GM19193 (cell line): ENCODE results near the gene CLDN1.

Source experiments
- POLR2A ChIP-seq: IDR thresholded peaks from 4 replicates; pipeline ENCODE4 v1.6.1; 2011; ENCODE audit not compliant: insufficient read depth, insufficient read length; ENCODE audit errors: extremely low read depth

Gene CLDN1

DNA sequence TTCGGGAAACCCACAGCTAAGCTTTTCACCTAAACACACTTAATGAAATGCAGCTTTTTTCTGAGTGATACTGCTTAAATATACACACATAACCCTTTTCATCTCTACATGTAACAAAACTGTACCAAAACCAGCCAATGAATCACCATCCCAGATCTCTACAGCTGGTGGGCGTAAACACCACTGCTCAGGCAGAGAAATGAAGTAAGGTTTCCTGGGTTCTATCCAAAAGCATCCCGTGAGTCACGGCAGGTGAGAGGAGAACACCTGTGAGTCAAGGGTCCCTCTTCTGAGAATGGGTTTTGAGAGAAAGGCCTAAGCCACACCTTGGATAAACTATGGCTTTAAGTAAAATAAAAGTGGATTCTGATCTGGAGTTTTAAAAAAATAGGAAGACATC, 2.6 kb downstream of the CLDN1 start:
- TF ChIP-seq POLR2A = no peak

DNA sequence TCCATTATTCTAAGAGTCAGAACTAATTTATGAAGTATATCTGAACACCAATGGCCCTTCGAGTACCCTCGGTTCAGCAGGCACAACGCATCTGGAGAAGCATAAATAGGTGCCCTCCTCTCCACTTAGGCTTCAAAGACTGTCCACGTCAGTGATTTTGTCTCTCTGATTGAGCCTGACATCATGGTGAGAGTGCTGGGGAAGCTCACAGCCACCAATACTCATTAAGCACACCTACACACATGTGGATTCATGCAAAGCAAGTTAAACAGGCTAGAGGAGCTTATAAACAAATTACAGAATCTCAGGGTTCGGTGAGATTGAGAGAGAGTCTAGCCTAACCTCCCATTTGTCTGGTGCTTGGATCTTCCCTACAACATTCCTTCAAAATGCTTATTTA, 3.6 kb downstream of the CLDN1 start:
- TF ChIP-seq POLR2A = no peak

DNA sequence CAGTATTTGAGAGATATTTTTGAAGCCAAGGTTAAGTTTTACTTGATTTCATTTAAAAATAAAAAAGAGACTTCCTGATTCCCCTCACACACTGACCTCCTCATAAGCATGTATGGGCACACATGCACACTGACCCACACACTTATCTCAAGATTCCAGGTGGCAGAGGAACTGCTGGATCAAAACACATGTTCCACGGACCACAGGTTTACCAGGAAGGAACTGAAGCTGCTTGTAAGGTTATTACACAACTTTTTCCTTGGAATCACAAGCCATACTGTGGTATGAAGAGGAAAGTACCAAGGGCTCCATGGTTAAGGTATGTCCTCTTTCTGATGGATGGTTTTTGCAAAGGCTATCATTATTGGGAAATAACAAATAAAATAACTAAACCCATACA, 7.5 kb downstream of the CLDN1 start:
- TF ChIP-seq POLR2A = no peak

DNA sequence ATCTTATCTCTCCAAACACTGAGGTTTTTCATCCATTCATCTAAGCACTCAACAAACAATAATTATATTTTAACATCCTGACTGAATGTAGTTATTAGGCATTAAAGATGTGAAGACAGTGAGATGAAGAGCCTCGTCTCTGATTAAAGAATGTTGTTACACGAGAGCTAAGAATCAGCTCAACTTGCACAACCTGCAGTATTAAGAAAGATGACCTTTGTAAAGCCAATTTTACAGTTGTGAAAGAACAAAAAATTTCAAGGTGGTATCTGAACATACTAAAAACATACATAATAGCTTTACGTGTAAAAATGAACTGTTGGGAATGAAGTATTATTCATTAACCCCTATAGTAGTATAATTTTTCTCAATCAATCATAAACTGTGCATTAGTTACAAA, 12.8 kb downstream of the CLDN1 start:
- TF ChIP-seq POLR2A = no peak

DNA sequence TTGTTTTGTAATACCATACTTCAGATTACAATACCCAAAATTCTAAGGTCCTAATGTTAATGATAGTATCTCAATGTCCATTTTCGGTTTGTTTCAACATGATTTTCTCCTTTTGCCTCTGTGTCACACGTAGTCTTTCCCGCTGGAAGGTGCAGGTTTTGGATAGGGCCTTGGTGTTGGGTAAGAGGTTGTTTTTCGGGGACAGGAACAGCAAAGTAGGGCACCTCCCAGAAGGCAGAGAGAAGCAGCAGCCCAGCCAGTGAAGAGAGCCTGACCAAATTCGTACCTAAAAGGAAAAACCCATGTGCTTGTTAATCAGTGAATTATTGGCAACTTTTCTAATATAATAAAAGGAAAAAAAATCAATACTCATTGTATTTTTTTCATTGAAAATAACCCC, 14.1 kb downstream of the CLDN1 start:
- no peak for TF ChIP-seq POLR2A

DNA sequence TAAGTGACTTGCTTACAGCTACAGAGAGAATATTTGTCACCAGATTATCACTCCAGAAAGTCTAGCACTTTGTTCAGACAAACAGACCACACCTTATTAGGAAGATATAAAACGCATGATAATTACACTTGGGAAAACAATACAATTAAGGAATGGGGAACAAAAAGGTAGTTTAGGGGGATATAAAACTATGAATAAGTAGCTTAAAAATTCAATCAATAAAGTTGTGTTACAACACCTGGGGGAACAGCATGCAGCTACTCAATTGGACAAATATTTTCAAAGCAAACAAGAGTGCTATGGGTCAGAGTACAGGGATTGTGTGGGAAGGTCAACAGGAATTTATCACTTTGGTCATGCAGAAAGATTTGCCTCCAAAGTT, 15.1 kb downstream of the CLDN1 start:
- TF ChIP-seq POLR2A = no peak

DNA sequence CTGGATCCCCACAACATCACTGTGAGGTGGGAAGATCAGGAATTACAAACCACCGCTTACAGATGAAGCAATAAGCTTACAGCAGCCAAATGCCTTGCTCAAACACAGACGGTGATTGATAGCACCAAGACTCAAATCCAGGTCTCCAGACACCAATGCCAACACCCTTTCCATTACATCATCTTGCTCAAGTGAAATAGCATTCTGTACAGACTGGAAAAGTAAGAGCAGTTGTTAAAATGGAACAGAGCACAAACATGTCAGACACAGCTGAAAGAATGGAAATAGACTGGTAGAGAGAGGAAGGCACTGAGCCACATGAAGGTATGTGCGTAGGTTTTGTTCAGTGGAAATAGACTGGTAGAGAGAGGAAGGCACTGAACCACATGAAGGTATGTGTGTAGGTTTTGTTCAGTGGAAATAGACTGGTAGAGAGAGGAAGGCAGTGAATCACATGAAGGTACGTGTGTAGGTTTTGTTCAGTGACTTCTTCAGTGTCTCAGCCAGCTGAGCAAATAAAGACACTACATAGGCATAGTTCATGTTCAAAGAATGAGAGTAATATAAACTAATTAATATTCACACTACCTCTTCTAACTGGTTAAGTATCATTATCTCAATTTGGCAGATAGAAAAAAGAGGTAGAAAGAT, 15.6 kb downstream of the CLDN1 start:
- no peak for TF ChIP-seq POLR2A

DNA sequence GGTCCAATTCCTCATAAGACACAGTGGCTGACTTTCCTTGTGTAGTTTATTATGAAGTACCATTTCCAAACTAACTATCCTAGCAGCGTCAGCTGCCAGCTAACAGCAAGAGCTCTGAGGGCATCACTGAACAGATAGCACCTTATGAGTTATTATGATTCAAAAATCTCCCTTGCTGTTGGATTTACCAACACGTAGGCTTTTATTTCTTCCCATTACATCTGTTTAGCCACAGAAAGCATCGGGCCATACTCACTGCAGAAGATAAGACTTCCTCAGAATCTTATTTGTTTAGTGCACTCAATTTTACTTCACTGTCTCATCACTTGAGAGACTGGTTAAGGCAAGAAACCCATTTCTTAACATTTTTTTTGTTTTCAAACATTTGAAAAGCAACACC, 16.2 kb downstream of the CLDN1 start:
- TF ChIP-seq POLR2A = no peak

DNA sequence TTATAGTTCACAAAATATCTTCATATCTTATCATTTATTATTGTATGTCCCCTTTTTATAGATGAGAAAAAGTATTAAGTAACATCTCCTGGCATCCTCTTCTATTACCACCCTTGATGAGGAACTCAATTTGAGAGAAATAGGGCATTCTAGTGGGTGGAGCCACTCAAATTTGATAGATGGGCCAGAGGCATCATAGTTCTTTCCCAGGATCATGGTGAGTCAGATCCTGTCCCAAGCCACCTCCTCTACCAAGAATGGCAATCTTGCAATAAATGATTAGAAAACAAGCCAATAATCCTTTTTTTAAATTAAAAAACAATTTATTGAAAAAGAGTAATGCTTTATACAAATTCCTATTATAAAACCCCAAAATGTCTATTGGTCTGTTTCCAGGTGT, 16.8 kb downstream of the CLDN1 start:
- TF ChIP-seq POLR2A = no peak

DNA sequence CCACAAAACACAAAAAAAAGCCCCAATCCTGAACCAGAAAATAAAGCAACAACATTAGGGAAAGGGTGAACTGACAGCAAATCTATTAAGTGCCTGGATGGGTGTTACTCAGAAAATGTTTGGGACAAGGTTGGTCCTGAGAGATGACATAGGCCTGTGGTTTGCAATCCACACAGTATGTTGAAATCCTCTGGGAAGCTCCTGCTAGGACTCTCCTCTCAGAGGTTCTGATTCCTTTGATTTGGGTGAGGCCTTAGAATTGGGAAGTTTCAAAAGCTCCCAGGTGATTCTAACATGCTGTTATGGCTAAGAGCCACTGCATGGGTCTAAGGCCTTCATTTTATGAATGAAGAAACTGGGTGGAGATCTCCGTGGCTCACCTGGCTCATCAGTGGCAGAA, 18.4 kb downstream of the CLDN1 start:
- no peak for TF ChIP-seq POLR2A

DNA sequence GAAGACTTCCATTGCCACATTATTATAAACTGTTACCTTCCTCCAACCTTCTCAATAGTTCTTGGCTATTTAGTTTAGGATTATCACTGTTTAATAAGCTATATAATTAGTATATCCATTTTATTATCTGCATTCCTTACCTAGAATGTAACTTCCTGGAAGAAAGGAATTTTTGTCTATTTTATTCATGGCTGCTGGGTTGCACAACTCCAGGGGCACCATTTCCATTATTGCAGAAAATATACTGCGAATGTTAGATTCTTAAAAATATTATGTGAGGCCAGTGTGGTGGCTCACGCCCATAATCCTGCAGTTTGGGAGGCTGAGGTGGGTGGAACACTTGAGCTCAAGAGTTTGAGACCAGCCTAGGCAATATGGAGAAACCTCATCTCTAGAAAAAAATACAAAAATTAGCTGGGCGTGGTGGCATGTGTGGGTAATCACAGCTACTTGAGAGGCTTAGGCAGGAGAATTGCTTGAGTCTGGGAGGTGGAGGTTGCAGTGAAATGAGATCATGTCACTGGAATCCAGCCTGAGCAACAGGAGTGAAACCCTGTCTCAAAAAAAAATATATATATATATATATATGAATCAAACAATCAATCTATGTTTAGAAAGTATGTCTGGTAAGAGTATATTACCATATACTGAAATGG, 19.9 kb downstream of the CLDN1 start:
- TF ChIP-seq POLR2A = no peak

DNA sequence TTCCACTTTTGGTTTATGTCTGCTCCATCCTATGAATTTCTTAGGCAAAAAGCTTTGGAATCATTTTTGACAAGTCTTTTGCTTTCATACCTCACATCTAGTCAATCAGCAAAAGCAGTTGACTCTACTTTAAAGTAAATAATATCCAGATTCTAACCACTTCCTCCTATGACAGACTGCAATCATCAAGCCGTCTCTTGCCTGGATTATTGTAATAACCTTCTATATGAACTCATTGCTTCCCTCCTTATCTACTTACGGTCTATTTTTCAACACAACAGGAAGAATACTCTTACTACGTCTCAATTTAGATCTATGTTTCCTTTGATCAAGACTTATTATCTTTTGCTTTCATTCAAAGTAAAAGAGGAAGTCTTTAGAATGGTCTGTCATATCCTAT, 20.7 kb downstream of the CLDN1 start:
- no peak for TF ChIP-seq POLR2A

DNA sequence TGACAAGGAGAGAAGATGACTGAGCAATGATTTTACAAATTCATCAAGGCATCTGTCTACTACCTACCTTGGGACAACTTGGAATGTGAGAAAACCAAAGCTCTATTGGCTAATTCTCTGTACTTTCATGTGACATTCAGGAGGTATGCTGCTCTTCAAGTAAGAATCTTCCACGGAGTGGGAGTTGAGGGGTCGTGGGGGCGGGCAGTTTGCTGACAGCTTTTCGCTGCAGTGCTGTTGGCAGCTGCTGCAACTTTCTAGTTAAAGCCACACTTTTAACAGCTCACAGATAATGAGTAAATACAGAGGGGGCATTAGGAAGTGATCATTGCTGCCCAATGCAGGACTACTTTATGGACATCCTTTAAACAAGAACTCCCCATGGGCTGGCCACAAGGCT, 22.3 kb downstream of the CLDN1 start:
- no peak for TF ChIP-seq POLR2A

DNA sequence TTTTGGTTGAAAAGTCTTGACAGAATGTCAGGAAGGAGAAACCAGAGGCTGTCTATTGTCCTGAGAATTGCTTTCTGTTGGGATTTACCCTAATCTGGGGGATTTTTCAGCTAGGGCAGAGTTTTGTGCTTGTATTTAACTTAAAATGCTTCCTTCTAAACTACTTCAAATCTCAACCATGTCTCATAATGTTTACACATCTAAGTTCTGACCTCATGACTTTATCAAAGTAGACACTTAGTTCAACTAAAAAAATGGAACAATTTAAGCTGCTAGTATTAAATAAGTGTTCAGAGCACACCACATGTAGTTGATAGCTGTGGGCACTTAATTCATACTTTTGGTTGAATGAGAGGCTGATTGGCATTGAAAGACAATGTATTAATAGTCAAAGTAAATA, 28.2 kb downstream of the CLDN1 start:
- no peak for TF ChIP-seq POLR2A

DNA sequence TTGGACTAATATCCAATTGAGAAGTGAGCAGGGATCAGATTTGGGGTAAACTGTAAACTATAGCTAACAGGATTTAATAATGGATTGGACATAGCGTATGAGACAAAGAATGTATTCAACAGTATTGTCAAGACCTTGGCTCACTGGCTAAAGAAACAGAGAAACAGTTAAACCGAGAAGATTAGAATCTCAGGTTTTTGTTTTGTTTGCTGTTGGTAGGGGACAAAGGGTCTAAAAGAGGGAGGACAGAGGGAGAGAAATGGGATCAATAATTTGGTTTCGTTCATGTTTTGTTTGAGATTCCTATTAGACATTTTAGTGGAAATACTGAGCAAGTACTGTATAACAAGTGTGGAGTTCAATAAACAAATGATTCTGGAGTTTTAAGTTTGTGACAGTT, 28.6 kb downstream of the CLDN1 start:
- TF ChIP-seq POLR2A = no peak

DNA sequence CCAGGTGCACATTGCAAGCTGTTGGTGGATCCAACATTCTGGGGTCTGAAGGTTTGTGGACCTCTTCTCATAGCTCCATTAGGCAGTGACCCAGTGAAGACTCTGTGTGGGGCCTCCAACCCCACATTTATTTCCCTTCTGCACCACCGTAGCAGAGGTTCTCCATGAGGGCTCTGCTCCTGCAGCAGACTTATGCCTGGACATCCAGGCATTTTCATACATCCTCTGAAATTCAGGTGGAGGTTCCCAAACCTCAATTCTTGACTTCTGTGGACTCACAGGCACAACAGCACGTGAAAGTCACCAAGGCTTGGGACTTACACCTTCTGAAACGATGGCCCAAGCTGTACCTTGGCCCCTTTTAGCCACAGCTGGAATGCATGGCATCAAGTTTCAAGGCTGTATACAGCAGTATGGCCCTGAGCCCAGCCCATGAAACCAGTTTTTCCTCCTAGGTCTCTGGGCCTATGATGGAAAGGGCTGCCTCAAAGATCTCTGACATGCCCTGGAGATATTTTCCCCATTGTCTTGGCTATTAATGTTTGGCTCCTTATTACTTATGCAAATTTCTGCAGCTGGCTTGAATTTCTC, 30.2 kb downstream of the CLDN1 start:
- TF ChIP-seq POLR2A = no peak

DNA sequence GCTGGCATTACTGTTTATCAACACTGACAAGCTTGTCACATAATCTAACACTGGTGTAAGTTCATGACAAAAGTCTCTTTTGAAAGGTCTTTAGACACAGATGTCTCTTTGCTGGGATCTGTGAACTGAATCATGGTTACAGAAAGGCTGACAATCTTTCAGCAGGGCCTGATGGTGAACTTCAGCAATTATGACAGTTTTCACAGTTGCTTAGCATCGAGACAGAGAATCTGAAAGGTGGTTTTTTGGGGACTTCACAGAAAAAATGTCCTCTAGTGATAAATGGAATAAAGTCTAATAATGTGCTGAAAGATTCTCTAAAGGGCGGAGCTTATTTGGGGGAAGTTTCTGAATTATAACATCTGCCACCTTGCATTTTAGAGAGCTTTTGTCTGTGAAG, 32.3 kb downstream of the CLDN1 start:
- TF ChIP-seq POLR2A = no peak

DNA sequence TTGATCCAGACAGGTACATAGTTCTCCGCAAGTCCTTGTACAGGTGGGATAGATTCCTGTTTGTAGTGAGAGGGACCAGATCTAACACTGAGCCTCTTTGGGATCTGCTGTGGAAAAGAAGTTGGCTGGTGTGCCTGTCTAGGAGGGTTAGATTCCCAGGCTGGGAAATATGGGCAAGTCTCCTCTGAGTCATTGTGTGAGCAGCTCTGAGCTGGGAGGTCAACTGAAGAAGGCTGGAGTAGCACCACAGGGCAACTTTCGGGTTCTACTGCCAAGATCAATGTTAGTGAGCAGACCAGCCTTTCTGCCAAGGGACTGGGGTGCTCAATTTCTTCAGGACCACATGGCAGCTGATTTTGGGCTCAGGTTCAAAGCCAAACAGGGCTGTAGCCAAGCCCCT, 33.4 kb downstream of the CLDN1 start:
- TF ChIP-seq POLR2A = no peak

DNA sequence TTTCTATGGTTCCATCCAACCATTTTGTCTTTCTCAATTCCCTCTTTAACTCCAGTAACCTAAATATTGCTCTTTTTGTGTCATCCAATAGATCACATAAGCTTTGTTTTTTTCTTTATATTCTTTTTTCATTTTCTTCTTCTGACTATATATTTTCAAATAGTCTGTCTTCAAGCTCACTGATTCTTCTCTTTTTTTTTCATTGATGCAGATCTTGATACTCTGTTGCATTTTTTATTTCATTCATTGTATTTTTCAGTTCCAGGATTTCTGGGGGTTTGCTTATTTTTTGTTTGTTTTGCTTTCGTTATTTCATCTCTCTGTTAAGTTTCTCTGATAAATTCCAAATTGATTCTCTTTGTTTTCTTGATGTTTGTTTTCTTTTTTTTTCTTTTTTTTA, 36.2 kb downstream of the CLDN1 start:
- TF ChIP-seq POLR2A = no peak
